Uterus (tissue), 4 donors: ENCODE data around the gene FCGBP. TPM values are rescaled to one million over a fixed set of nuclear protein-coding genes. Genes with fewer than 3 reads are reported as not detected.
"Not testable (repeated sequence)": the region's sequence is repeated elsewhere in the genome, so short reads cannot be mapped to it uniquely, and the experiment has no call there.

ENCODE experiments used
- DNase-seq, 2 donors: peaks; one replicate each; pipeline ENCODE4 v3.0.0-alpha.2; 2019 to 2020
- H3K27ac ChIP-seq, 2 donors: fragments of 200-600 bp; sonication (generic); 1 replicate in 1 of 2; 2 replicates in 1 of 2; pipeline ENCODE4 v1.5.1; 2016 to 2018
- H3K27me3 ChIP-seq, 2 donors: fragments of 200-600 bp; sonication (generic); one replicate each; pipeline ENCODE4 v1.5.1; 2018 to 2019; ENCODE audit warnings: control low read depth in 1 of 2
- H3K36me3 ChIP-seq, 2 donors: fragments of 200-600 bp; sonication (generic); one replicate each; pipeline ENCODE4 v1.5.1; 2019; ENCODE audit warnings: control low read depth in 1 of 2
- H3K4me1 ChIP-seq, 2 donors: fragments of 200-600 bp; sonication (generic); one replicate each; pipeline ENCODE4 v1.5.1; 2018 to 2019; ENCODE audit warnings: control low read depth in 1 of 2
- H3K4me3 ChIP-seq, 2 donors: fragments of 200-600 bp; sonication (generic); 1 replicate in 1 of 2; 2 replicates in 1 of 2; pipeline ENCODE4 v1.5.1; 2018 to 2019; ENCODE audit warnings: mild to moderate bottlenecking in 1 of 2
- H3K9me3 ChIP-seq, 2 donors: fragments of 200-600 bp; sonication (generic); one replicate each; pipeline ENCODE4 v1.5.1; 2019; ENCODE audit warnings: control low read depth in 1 of 2
- POLR2A ChIP-seq, 2 donors: fragments of 450-650 bp; IDR thresholded peaks; one replicate each; pipeline ENCODE4 v1.6.1; 2016; ENCODE audit warnings: antibody characterized with exemption in 2 of 2, mild to moderate bottlenecking in 1 of 2, moderate library complexity in 1 of 2
- intact Hi-C: fragments of 100-400 bp; cut with DNase I; formaldehyde crosslinking; loops from one replicate; pipeline ENCODE4 v1.15.1; 2023; ENCODE audit warnings: low total_unique reads
- total RNA-seq, 4 donors: library from RNA; depleted of rRNA in 3 of 4; stranded (reverse); fragments of >200 nt in 3 of 4; gene quantifications; one replicate each; pipeline versions ENCODE4 v1.1.0 to v1.2.4, GENCODE V29; 2014 to 2023
- TF ChIP-seq, protein P1 (sequence below), 4 experiments: fragments of 200-600 bp in 2 of 4; fragments of 450-650 bp in 2 of 4; sonication (generic) in 2 of 4; IDR thresholded peaks; one replicate each; pipeline ENCODE4 v1.5.1; 2016 to 2019; ENCODE audit warnings: antibody characterized with exemption in 4 of 4, mild to moderate bottlenecking in 2 of 4, moderate library complexity in 1 of 4
- donor health status: DM: yes; HTN: yes; CAD: no.

Gene FCGBP
- total RNA-seq, 4 donors from 2014 or later: 3.8 to 34.7 (median 11.4) TPM

GRCh38 chr19:39968789-39969188 lies 34.4 kb upstream of the FCGBP start:
- no peaks in the 10 kb centered on the region for H3K36me3 ChIP-seq
- DNase-seq: no peak
- no peak overlapping the region for H3K4me3 ChIP-seq
- TF ChIP-seq, protein P1, sequence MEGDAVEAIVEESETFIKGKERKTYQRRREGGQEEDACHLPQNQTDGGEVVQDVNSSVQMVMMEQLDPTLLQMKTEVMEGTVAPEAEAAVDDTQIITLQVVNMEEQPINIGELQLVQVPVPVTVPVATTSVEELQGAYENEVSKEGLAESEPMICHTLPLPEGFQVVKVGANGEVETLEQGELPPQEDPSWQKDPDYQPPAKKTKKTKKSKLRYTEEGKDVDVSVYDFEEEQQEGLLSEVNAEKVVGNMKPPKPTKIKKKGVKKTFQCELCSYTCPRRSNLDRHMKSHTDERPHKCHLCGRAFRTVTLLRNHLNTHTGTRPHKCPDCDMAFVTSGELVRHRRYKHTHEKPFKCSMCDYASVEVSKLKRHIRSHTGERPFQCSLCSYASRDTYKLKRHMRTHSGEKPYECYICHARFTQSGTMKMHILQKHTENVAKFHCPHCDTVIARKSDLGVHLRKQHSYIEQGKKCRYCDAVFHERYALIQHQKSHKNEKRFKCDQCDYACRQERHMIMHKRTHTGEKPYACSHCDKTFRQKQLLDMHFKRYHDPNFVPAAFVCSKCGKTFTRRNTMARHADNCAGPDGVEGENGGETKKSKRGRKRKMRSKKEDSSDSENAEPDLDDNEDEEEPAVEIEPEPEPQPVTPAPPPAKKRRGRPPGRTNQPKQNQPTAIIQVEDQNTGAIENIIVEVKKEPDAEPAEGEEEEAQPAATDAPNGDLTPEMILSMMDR (IDR thresholded peaks at IDR 0.05): no peak
- no peak for TF ChIP-seq POLR2A (IDR thresholded peaks at IDR 0.05)
- H3K9me3 ChIP-seq: no peaks in the 10 kb centered on the region
- H3K4me1 ChIP-seq: no peaks in the 10 kb centered on the region
- no peaks in the 10 kb centered on the region for H3K27me3 ChIP-seq
- intact Hi-C loops: no loop called here
- no peak overlapping the region for H3K27ac ChIP-seq

DNA sequence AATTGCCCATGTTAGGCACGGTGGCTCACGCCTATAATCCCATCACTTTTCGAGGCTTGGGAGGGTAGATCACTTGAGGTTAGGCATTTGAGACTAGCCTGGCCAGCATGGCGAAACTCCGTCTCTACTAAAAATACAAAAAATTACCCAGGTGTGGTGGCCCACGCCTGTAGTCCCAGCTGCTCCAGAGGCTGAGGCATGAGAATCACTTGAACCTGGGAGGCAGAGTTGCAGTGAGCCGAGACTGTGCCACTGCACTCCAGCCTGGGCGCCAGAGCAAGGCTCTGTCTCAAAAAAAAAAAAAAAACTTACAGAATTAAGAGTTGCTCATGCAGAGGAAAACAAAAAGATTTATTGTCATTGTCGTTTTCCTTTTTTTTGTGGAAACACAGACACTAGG lies 33.1 kb upstream of the FCGBP start:
- intact Hi-C loops: no loop called here
- Histone ChIP-seq H3K9me3 (no peaks in the 10 kb centered on the region), H3K27ac (no peak overlapping the region), H3K4me3 (no peak overlapping the region), H3K27me3 (no peaks in the 10 kb centered on the region), H3K4me1 (no peaks in the 10 kb centered on the region), H3K36me3 (no peaks in the 10 kb centered on the region)
- DNase-seq: no peak
- no peak for TF ChIP-seq POLR2A (IDR thresholded peaks at IDR 0.05)
- TF ChIP-seq, protein P1 (IDR thresholded peaks at IDR 0.05): no peak

- intact Hi-C loops: no loop called here
- Histone ChIP-seq H3K4me1 (no peaks in the 10 kb centered on the region), H3K36me3 (no peaks in the 10 kb centered on the region), H3K27ac (no peak overlapping the region), H3K27me3 (no peaks in the 10 kb centered on the region), H3K4me3 (no peak overlapping the region), H3K9me3 (no peaks in the 10 kb centered on the region)
- DNase-seq: no peak
- TF ChIP-seq, protein P1 (IDR thresholded peaks at IDR 0.05): no peak
These were observed 32.2 kb upstream of the FCGBP start for GRCh38 chr19:39966617-39967016.

GRCh38 chr19:39963898-39964297 lies 29.5 kb upstream of the FCGBP start:
- no peak for DNase-seq
- no peak overlapping the region for H3K27ac ChIP-seq
- no peaks in the 10 kb centered on the region for H3K27me3 ChIP-seq
- H3K4me1 ChIP-seq: no peaks in the 10 kb centered on the region
- H3K36me3 ChIP-seq: no peaks in the 10 kb centered on the region
- H3K9me3 ChIP-seq: no peaks in the 10 kb centered on the region
- intact Hi-C loops: no loop called here
- H3K4me3 ChIP-seq: no peak overlapping the region
- TF ChIP-seq, protein P1 (IDR thresholded peaks at IDR 0.05): no peak
- no peak for TF ChIP-seq POLR2A (IDR thresholded peaks at IDR 0.05)

- intact Hi-C loops, H3K4me1 ChIP-seq, H3K4me3 ChIP-seq, H3K9me3 ChIP-seq, DNase-seq, H3K27ac ChIP-seq, H3K36me3 ChIP-seq, H3K27me3 ChIP-seq: not testable (repeated sequence)
These were observed 25.0 kb upstream of the FCGBP start for GRCh38 chr19:39959407-39959806.

- H3K27me3 ChIP-seq, H3K4me1 ChIP-seq, intact Hi-C loops, H3K4me3 ChIP-seq, DNase-seq, H3K36me3 ChIP-seq, H3K27ac ChIP-seq, H3K9me3 ChIP-seq: not testable (repeated sequence)
These were observed 24.5 kb upstream of the FCGBP start for GRCh38 chr19:39958942-39959341.

DNA sequence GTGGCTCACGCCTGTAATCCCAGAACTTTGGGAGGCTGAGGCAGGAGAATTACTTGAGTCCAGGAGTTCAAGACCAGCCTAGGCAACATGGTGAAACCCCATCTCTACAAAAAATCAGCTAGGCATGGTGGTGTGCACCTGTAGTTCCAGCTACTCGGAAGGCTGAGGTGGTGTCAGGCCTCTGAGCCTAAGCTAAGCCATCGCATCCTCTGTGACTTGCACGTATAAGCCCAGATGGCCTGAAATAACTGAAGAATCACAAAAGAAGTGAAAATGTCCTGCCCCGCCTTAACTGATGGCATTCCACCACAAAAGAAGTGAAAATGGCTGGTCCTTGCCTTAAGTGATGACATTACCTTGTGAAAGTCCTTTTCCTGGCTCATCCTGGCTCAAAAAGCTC lies 23.5 kb upstream of the FCGBP start:
- DNase-seq, H3K27ac ChIP-seq, intact Hi-C loops, H3K27me3 ChIP-seq, H3K4me1 ChIP-seq, H3K4me3 ChIP-seq, H3K36me3 ChIP-seq, H3K9me3 ChIP-seq: not testable (repeated sequence)
